T-cell (primary cell): ENCODE data around the gene MTIF3. TPM values are rescaled to one million over a fixed set of nuclear protein-coding genes. Genes with fewer than 3 reads are reported as not detected.
A peak's percentile ranks its signal among the peaks of the same experiment; 100 is the strongest.

Source experiments
- ATAC-seq, 4 experiments: fragments of 200-7000 bp in 3 of 4; fragments of 150-1000 bp in 1 of 4; cut with Tn5 transposase; replicated peaks in 1 of 4; 1 replicate in 3 of 4; 2 replicates in 1 of 4; pipeline ENCODE4 v1.10.0; 2021; ENCODE audit warnings: moderate library complexity in 3 of 4, mild to moderate bottlenecking in 2 of 4, moderate number of reproducible peaks in 1 of 4
- CTCF ChIA-PET, 2 donors: fragments of 300-600 bp; sonication (Branson Sonifier 250); formaldehyde crosslinking; loops; one replicate each; lab custom pipeline; 2022; ENCODE audit warnings: antibody characterized with exemption in 2 of 2; lab: Charles Lee
- POLR2A ChIA-PET, 2 donors: fragments of 300-600 bp; sonication (Branson Sonifier 250); formaldehyde crosslinking; loops; one replicate each; lab custom pipeline; 2022; ENCODE audit warnings: antibody characterized with exemption in 2 of 2; lab: Charles Lee
- DNase-seq, 35 experiments: peaks; one replicate each; pipeline versions ENCODE4 v3.0.0 to v3.0.0-alpha.2; 2013 to 2023
- H3K27ac ChIP-seq: one replicate; pipeline ENCODE4 v1.5.1; 2013; ENCODE audit warnings: low read length
- H3K27me3 ChIP-seq, 2 experiments: replicated peaks in 1 of 2; 1 replicate in 1 of 2; 2 replicates in 1 of 2; pipeline versions ENCODE4 v1.6.1 to v1.7.0; 2013; ENCODE audit warnings: low read length in 1 of 2, mixed read lengths in 1 of 2; ENCODE audit not compliant: control insufficient read depth in 2 of 2, insufficient read depth in 2 of 2; ENCODE audit errors: extremely low read depth in 1 of 2
- H3K36me3 ChIP-seq, 2 donors: 1 replicate in 1 of 2; 2 replicates in 1 of 2; pipeline versions ENCODE4 v1.6.1 to v1.7.0; 2013; ENCODE audit warnings: low read length in 1 of 2; ENCODE audit not compliant: control insufficient read depth in 2 of 2, insufficient read depth in 1 of 2; ENCODE audit errors: extremely low read depth in 1 of 2
- H3K4me1 ChIP-seq, 2 experiments: 1 replicate in 1 of 2; 2 replicates in 1 of 2; pipeline versions ENCODE4 v1.6.1 to v1.7.0; 2013; ENCODE audit warnings: low read length in 2 of 2, mixed read lengths in 1 of 2; ENCODE audit not compliant: insufficient read depth in 2 of 2, control insufficient read depth in 1 of 2; ENCODE audit errors: extremely low read depth in 1 of 2
- H3K4me3 ChIP-seq, 2 donors: 1 replicate in 1 of 2; 2 replicates in 1 of 2; pipeline versions ENCODE4 v1.5.1 to v1.7.0; 2013; ENCODE audit warnings: mild to moderate bottlenecking in 2 of 2, low read length in 1 of 2, moderate library complexity in 1 of 2; ENCODE audit not compliant: control insufficient read depth in 1 of 2; ENCODE audit errors: extremely low read depth in 1 of 2
- H3K9me3 ChIP-seq: 2 replicates; pipeline ENCODE4 v1.7.0; 2013
- H3K27ac Mint-ChIP-seq, 2 donors: one replicate each; pipeline ENCODE4 v1.8.0; 2020 to 2021; ENCODE audit warnings: mild to moderate bottlenecking in 2 of 2, mixed read lengths in 2 of 2
- H3K27me3 Mint-ChIP-seq, 2 donors: one replicate each; pipeline ENCODE4 v1.8.0; 2021 to 2022; ENCODE audit warnings: mixed read lengths in 2 of 2
- H3K36me3 Mint-ChIP-seq: one replicate; pipeline ENCODE4 v1.8.0; 2021; ENCODE audit warnings: mixed read lengths
- H3K4me1 Mint-ChIP-seq, 3 donors: one replicate each; pipeline ENCODE4 v1.8.0; 2020 to 2022; ENCODE audit warnings: mixed read lengths in 3 of 3, mild to moderate bottlenecking in 1 of 3
- H3K4me3 Mint-ChIP-seq, 3 donors: one replicate each; pipeline ENCODE4 v1.8.0; 2020 to 2022; ENCODE audit warnings: mild to moderate bottlenecking in 3 of 3, mixed read lengths in 3 of 3, moderate library complexity in 3 of 3
- H3K9me3 Mint-ChIP-seq, 3 donors: one replicate each; pipeline ENCODE4 v1.8.0; 2020 to 2022; ENCODE audit warnings: mixed read lengths in 3 of 3
- WGBS: methylation state at CpG from one replicate; pipeline ENCODE4 v1.1.5; 2013; ENCODE audit warnings: missing lambda C conversion rate; ENCODE audit not compliant: insufficient coverage; 5-methylcytosine and 5-hydroxymethylcytosine counted together
- total RNA-seq, 35 experiments: library from RNA in 6 of 35; stranded (reverse) in 6 of 35; fragments of 120-200 nt in 1 of 35; gene quantifications; one replicate each; pipeline versions ENCODE4 v1.2.1 to v1.2.4 and lab custom pipeline; 2013 to 2026

The MTIF3 gene
- total RNA-seq, 5 donors from 2014 or later (not counting 1 experiment from before 2014, with no cell fraction given) = 45.4 to 74.1 (median 61.4) TPM

DNA sequence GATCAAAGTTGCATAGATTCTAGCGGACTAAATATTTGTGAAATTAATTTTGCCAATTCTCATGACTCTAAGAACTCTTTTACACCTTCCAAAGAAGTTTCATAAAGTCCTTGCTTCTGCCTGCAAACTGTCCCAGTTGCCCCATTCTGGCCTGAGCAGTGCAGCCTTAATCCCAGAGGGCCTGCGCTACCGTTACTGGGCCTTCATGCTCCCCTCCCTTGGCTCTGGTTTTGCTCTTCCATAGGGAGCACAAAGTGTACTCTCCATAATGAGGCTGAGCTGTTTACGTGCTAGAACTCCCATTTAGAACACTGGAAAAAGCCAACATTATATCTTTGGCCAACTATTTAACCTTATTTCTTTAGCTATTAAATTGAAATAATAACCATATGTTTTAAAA lies 2.1 kb downstream of the MTIF3 start:
- Mint-ChIP-seq H3K4me3 (peak overlapping the region; percentile 89 to 95 (median 94)), H3K27ac (peak overlapping the region; percentile 98 to 99), H3K27me3 (no peaks in the 10 kb centered on the region), H3K9me3 (no peaks in the 10 kb centered on the region), H3K36me3 (peaks cover 14% of the 10 kb centered on the region), H3K4me1 (peaks cover 64 to 67% (median 65%) of the 10 kb centered on the region in 3 donors)
- ChIA-PET POLR2A (interaction anchor here (1.1 to 1.2 kb wide), 2 partner anchors 22 kb away, joined by 5 to 7 read pairs; no protein-coding TSS in a partner anchor), CTCF (interaction anchor here (0.6 to 1.9 kb wide), 11 partner anchors 19 to 203 kb away, joined by 3 to 13 read pairs (median 4); partner anchors contain the start of genes GTF3A (in 1 of the 2) and LNX2 (in 1 of the 2))
- H3K27ac ChIP-seq = peak overlapping the region; percentile 51
- no peaks in the 10 kb centered on the region for H3K9me3 ChIP-seq
- DNase-seq (no peak), ATAC-seq (no peak)
- peaks cover 30 to 50% of the 10 kb centered on the region in 2 experiments for H3K4me1 ChIP-seq
- no peak overlapping the region for H3K4me3 ChIP-seq
- 95% methylated on average over 3 of the region's 4 CpGs for WGBS
- H3K27me3 ChIP-seq = no peaks in the 10 kb centered on the region
- H3K36me3 ChIP-seq = no peaks in the 10 kb centered on the region

DNA sequence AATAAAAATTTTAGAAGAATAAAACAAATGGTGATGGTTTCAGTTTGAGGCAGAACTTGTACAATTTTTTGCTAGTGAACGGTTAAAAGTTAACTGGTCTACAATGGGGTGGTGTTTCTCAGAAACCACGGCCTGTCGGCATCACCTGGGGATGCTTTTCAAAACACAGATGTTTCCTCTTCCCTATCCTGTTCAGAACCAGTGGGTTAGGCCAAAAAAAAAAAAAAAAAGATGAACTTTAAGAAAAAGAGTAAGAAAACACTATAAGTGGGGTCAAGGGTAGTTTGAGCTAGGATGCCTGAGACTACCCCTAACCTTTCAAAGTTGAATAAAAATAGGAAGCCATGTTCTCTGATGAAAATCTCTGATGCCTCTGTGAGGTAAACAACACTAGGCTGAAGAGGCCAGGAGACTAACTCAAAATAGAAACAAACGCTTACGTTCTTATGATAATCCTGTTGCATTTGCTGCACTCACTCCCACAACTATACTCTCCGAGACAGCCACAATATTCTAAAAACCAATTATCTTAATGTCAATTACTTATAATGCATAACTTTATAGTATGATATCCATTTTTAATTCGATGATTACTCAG lies 3.3 kb downstream of the MTIF3 start:
- WGBS = no CpG with 5 or more reads among the region's 7 CpGs
- Mint-ChIP-seq H3K9me3 (no peaks in the 10 kb centered on the region), H3K4me1 (peaks cover 72 to 75% (median 74%) of the 10 kb centered on the region in 3 donors), H3K4me3 (peak overlapping the region; percentile 59 to 89 (median 61)), H3K36me3 (peaks cover 21% of the 10 kb centered on the region), H3K27ac (peak overlapping the region; percentile 93), H3K27me3 (no peaks in the 10 kb centered on the region)
- POLR2A ChIA-PET = interaction anchor here (0.6 to 1.3 kb wide), 7 partner anchors 8 to 1265 kb away, joined by 4 to 10 read pairs (median 8); no protein-coding TSS in a partner anchor
- Histone ChIP-seq H3K27ac (peak overlapping the region; percentile 75), H3K27me3 (no peaks in the 10 kb centered on the region), H3K4me3 (peak overlapping the region in 1 of 2 donors; percentile 10), H3K36me3 (peaks cover 0 to 4% of the 10 kb centered on the region in 2 donors), H3K4me1 (peaks cover 33 to 58% of the 10 kb centered on the region in 2 experiments), H3K9me3 (no peaks in the 10 kb centered on the region)
- CTCF ChIA-PET = interaction anchor here (0.6 to 1.3 kb wide), 6 partner anchors 18 to 380 kb away, joined by 3 to 7 read pairs (median 4); partner anchors contain the start of gene LNX2 (in 2 of the 2)
- ATAC-seq (no peak), DNase-seq (peak in 20 of 35 experiments; percentile 22 to 57 (median 34))

DNA sequence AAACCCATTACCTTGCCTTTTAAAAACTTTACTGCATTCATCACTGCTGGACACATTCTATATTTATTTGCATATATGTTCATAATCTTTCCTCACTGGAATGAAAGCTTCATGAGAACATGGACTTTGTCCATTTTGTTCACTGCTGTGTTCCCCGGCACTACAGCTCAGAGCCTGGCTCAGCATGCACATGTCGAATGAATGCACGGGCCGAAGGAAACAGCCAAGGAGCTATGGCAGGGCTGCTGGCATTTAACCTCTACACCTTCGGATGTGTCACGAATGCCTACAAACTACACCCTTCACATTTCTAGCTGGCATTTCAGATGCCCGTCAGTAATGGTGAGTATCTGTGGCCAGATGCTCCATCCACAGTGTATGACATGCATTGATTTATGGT lies 7.6 kb downstream of the MTIF3 start:
- ATAC-seq (peak in 2 of 4 experiments; percentile 3 to 7), DNase-seq (no peak)
- 100% methylated on average over 4 of the region's 7 CpGs for WGBS
- Mint-ChIP-seq H3K27ac (peak overlapping the region; percentile 80 to 95), H3K4me1 (peaks cover 66 to 79% (median 75%) of the 10 kb centered on the region in 3 donors), H3K9me3 (no peaks in the 10 kb centered on the region), H3K27me3 (no peaks in the 10 kb centered on the region), H3K36me3 (peaks cover 45% of the 10 kb centered on the region), H3K4me3 (peak overlapping the region; percentile 50 to 73 (median 68))
- Histone ChIP-seq H3K27me3 (no peaks in the 10 kb centered on the region), H3K4me3 (no peak overlapping the region), H3K4me1 (peaks cover 30 to 56% of the 10 kb centered on the region in 2 experiments), H3K36me3 (peaks cover 0 to 20% of the 10 kb centered on the region in 2 donors), H3K9me3 (no peaks in the 10 kb centered on the region), H3K27ac (peak overlapping the region; percentile 69)
- POLR2A ChIA-PET = interaction anchor here in 1 of 2 donors (1.0 kb wide), 1 partner anchor 17 kb away, joined by 4 read pairs; no protein-coding TSS in a partner anchor
- CTCF ChIA-PET = interaction anchor here (0.6 to 4.5 kb wide), 3 partner anchors 16 to 38 kb away, joined by 7 to 29 read pairs (median 25); partner anchors contain the start of gene GTF3A (in 1 of the 2)

DNA sequence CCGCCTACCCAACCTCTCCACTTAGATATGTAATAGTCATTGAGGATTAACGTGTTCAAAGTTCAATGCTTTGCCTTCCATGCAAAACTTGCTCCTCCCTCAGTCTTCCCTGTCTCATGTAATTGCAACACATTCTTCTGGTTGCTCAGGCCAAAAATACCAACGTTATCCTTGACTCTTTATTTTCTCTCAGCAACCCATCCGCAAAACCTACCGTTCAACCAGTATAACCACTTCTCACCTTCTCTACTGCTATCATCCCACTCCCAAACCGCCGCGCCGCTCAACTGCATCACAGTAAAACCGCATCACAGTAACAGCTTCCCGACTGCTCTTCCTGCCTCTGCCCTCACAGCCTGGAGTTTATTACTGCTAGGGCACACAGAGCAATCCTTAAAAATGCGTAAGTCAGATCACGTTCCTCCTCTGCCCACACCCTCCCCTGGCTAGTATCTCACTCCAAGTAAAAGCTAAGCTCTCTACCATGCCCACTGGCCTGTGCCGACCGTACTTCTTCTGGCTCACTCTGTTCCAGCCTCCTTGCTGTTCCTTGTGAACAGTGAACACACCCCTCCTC lies 8.2 kb downstream of the MTIF3 start:
- CTCF ChIA-PET = interaction anchor here (0.6 to 4.5 kb wide), 4 partner anchors 13 to 37 kb away, joined by 4 to 29 read pairs (median 16); partner anchors contain the start of gene GTF3A (in 1 of the 2)
- H3K4me1 ChIP-seq = peaks cover 23 to 54% of the 10 kb centered on the region in 2 experiments
- peak overlapping the region; percentile 5 to 11 for H3K4me3 ChIP-seq

DNA sequence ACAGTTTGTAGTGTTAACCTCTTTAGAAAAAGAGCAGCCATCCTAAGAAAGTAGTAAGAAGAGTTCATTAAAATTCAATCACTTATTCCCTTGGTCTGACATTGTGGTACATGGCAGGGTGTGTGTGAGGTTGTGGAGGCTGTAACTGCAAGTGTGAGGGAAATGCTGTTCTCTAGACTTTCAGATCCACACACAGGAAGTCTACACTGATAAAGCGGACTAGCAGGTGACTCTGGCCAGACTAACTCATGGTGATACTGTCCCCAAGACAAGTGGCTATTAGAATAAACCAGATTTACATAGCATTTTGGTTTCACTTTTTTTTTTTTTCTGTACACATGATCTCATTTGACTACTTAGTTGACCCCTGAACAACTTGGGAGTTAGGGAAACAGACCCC lies 10.0 kb downstream of the MTIF3 start:
- Histone ChIP-seq H3K4me3 (no peak overlapping the region), H3K9me3 (no peaks in the 10 kb centered on the region), H3K36me3 (peaks cover 0 to 31% of the 10 kb centered on the region in 2 donors), H3K27ac (peak overlapping the region; percentile 69), H3K4me1 (peaks cover 23 to 40% of the 10 kb centered on the region in 2 experiments), H3K27me3 (no peaks in the 10 kb centered on the region)
- WGBS = no CpG with 5 or more reads among the region's 1 CpG
- ATAC-seq (peak in 1 of 4 experiments; percentile 32), DNase-seq (no peak)
- H3K9me3 Mint-ChIP-seq = no peaks in the 10 kb centered on the region
- H3K4me1 Mint-ChIP-seq = peaks cover 49 to 63% (median 61%) of the 10 kb centered on the region in 3 donors
- POLR2A ChIA-PET = no interaction called here
- peak overlapping the region in 2 of 3 donors; percentile 23 to 26 for H3K4me3 Mint-ChIP-seq
- peaks cover 60% of the 10 kb centered on the region for H3K36me3 Mint-ChIP-seq
- H3K27me3 Mint-ChIP-seq = no peaks in the 10 kb centered on the region
- CTCF ChIA-PET = interaction anchor here (0.5 to 1.4 kb wide), 6 partner anchors 12 to 1090 kb away, joined by 3 to 8 read pairs (median 5); no protein-coding TSS in a partner anchor
- peak overlapping the region; percentile 80 to 95 for H3K27ac Mint-ChIP-seq

More for the DNA sequence above, 8.2 kb downstream of the MTIF3 start:
- H3K9me3 ChIP-seq = no peaks in the 10 kb centered on the region
- peak overlapping the region; percentile 69 for H3K27ac ChIP-seq
- Mint-ChIP-seq H3K36me3 (peaks cover 51% of the 10 kb centered on the region), H3K9me3 (no peaks in the 10 kb centered on the region), H3K27ac (peak overlapping the region; percentile 80 to 95), H3K4me3 (peak overlapping the region; percentile 50 to 73 (median 68)), H3K4me1 (peaks cover 66 to 77% (median 72%) of the 10 kb centered on the region in 3 donors), H3K27me3 (no peaks in the 10 kb centered on the region)
- no peaks in the 10 kb centered on the region for H3K27me3 ChIP-seq
- H3K36me3 ChIP-seq = peaks cover 0 to 20% of the 10 kb centered on the region in 2 donors
- ATAC-seq (peak; percentile 44 to 76 (median 62)), DNase-seq (peak in 24 of 35 experiments; percentile 15 to 64 (median 36))
- 15% methylated on average over 14 of the region's 15 CpGs for WGBS
- POLR2A ChIA-PET = interaction anchor here in 1 of 2 donors (1.0 kb wide), 1 partner anchor 16 kb away, joined by 4 read pairs; no protein-coding TSS in a partner anchor

DNA sequence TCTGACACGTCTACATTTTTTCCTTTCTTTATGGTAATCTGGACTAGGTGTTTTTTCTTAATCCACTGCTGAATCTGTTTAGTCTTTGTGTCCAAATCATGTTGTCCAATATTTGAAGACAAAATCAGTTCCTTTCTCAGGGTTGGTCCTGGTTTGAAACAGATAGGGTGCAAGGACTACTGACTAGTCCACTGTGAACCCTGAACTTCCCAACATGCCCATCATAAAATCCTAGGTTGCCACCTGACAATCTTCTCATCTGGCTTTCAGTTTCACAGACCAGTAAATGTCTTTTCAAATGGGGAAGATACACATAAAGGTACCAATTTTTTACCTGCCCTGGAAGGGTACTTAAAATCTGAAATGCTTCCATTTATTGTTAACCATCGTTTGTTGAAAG lies 13.2 kb downstream of the MTIF3 start:
- peaks cover 79% of the 10 kb centered on the region for H3K36me3 Mint-ChIP-seq
- Histone ChIP-seq H3K27ac (no peak overlapping the region), H3K9me3 (no peaks in the 10 kb centered on the region), H3K4me1 (peaks cover 21 to 36% of the 10 kb centered on the region in 2 experiments), H3K4me3 (no peak overlapping the region), H3K27me3 (no peaks in the 10 kb centered on the region), H3K36me3 (peaks cover 3 to 60% of the 10 kb centered on the region in 2 donors)
- ChIA-PET CTCF (no interaction called here), POLR2A (no interaction called here)
- H3K27ac Mint-ChIP-seq = peak overlapping the region; percentile 64 to 71
- H3K9me3 Mint-ChIP-seq = no peaks in the 10 kb centered on the region
- H3K4me1 Mint-ChIP-seq = peaks cover 47 to 64% (median 60%) of the 10 kb centered on the region in 3 donors
- no peak for ATAC-seq
- H3K4me3 Mint-ChIP-seq = no peak overlapping the region
- 100% methylated on average over 1 of the region's 2 CpGs for WGBS
- no peaks in the 10 kb centered on the region for H3K27me3 Mint-ChIP-seq
- DNase-seq = no peak
